Gastroesophageal sphincter (tissue), 4 donors: Measurements from ENCODE around the gene L1CAM. TPM values are rescaled to one million over a fixed set of nuclear protein-coding genes. Genes with fewer than 3 reads are reported as not detected.

Experiments used
- ATAC-seq: fragments of 150-250 bp; one replicate; pipeline ENCODE4 v1.9.1; 2016; ENCODE audit warnings: mild to moderate bottlenecking, moderate library complexity
- H3K27ac ChIP-seq, 4 donors: fragments of 200-600 bp; sonication (generic) in 3 of 4; 1 replicate in 3 of 4; 2 replicates in 1 of 4; pipeline ENCODE4 v1.5.1; 2016 to 2019
- H3K27me3 ChIP-seq: fragments of 200-600 bp; sonication (generic); one replicate; pipeline ENCODE4 v1.5.1; 2019
- H3K36me3 ChIP-seq, 2 donors: fragments of 200-600 bp; sonication (generic); one replicate each; pipeline ENCODE4 v1.5.1; 2019; ENCODE audit warnings: control low read depth in 1 of 2
- H3K4me1 ChIP-seq, 3 donors: fragments of 200-600 bp; sonication (generic); 1 replicate in 2 of 3; 2 replicates in 1 of 3; pipeline ENCODE4 v1.5.1; 2016 to 2019; ENCODE audit warnings: control low read depth in 2 of 3
- H3K4me3 ChIP-seq, 2 donors: fragments of 200-600 bp; sonication (generic); one replicate each; pipeline ENCODE4 v1.5.1; 2019; ENCODE audit warnings: mild to moderate bottlenecking in 1 of 2, moderate library complexity in 1 of 2
- H3K9me3 ChIP-seq, 3 donors: fragments of 200-600 bp; sonication (generic); one replicate each; pipeline ENCODE4 v1.5.1; 2017 to 2019; ENCODE audit warnings: control low read depth in 2 of 3
- EP300 ChIP-seq: sonication (generic); formaldehyde crosslinking; IDR thresholded peaks from one replicate; pipeline ENCODE4 v1.6.1; 2017; ENCODE audit warnings: antibody characterized with exemption, mild to moderate bottlenecking
- POLR2A ChIP-seq, 2 donors: fragments of 450-650 bp; IDR thresholded peaks; one replicate each; pipeline ENCODE4 v1.6.1; 2017; ENCODE audit warnings: antibody characterized with exemption in 2 of 2, mild to moderate bottlenecking in 2 of 2, moderate library complexity in 1 of 2
- POLR2AphosphoS5 ChIP-seq: sonication (generic); formaldehyde crosslinking; IDR thresholded peaks from one replicate; pipeline ENCODE4 v1.6.1; 2017; ENCODE audit warnings: antibody characterized with exemption
- WGBS, 2 donors: methylation state at CpG; one replicate each; pipeline ENCODE4 v1.1.5; 2018; ENCODE audit warnings: low coverage in 1 of 2; 5-methylcytosine and 5-hydroxymethylcytosine counted together
- total RNA-seq, 4 donors: library from RNA; depleted of rRNA; stranded (reverse); fragments of >200 nt; gene quantifications; one replicate each; pipeline ENCODE4 v1.1.0, GENCODE V29; 2016
- TF ChIP-seq, protein P1 (sequence below), 4 experiments: fragments of 200-600 bp in 2 of 4; fragments of 450-650 bp in 2 of 4; sonication (generic) in 1 of 4; IDR thresholded peaks; one replicate each; pipeline ENCODE4 v1.5.1; 2017 to 2019; ENCODE audit warnings: antibody characterized with exemption in 4 of 4, mild to moderate bottlenecking in 2 of 4, moderate library complexity in 2 of 4

The L1CAM gene
- total RNA-seq, 4 donors from 2014 or later = 16.2 to 53.3 (median 26.7) TPM

DNA sequence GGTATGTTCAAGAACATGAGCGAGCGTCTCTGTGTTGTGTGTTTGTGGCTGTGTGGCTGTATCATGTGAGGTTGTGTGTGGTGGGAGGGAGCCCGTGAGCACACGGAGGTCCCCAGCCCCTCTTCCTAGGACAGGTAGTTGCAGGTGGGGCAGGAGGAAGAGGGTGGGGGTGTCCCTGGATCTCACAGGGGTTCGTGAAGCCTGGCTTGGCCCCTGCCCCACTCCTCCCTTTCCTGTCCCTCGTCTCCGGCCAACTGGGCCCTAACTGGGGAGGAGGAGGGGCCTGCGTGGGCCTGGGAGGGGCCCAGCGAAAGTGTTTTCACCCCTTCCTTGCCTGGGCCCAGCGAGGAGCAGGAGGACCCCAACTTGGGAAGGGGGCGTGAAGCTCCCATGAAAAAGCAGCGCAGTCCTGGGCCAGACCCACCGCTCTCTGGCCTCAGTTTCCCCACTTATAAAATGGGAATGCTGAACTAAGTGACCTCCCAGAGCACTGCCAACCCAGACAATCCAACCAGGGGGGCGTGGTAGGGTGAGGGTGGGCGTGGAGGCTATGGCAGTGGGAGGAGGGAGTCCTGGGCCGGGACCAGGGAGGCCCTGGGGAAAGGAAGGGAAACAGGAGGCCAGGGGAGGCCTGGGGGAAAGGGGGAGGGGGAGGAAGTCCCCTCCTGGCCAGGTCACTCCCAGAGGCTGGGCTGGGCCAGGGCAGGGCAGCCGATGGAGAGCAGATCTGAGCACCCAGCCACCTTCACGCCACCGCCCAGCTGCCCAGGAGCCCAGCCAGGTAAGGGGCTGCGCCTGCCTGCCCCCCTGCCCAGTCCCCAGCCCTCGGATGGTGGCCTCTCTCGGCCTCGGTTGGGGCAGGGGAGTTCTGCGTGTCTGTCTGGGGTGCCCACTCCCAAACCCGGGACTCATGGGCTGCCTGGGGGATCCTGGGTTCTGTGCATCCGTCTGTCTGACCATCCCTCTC, 18.3 kb upstream of the L1CAM start, which contains the start of gene AVPR2:
TSS of gene AVPR2 (plus strand) at position 683 of the 967 bp plus-strand sequence. CDS start 473 bp downstream, outside the sequence.
- peak within 1 kb of the TSS in 1 of 2 donors; percentile 28 for H3K4me3 ChIP-seq

DNA sequence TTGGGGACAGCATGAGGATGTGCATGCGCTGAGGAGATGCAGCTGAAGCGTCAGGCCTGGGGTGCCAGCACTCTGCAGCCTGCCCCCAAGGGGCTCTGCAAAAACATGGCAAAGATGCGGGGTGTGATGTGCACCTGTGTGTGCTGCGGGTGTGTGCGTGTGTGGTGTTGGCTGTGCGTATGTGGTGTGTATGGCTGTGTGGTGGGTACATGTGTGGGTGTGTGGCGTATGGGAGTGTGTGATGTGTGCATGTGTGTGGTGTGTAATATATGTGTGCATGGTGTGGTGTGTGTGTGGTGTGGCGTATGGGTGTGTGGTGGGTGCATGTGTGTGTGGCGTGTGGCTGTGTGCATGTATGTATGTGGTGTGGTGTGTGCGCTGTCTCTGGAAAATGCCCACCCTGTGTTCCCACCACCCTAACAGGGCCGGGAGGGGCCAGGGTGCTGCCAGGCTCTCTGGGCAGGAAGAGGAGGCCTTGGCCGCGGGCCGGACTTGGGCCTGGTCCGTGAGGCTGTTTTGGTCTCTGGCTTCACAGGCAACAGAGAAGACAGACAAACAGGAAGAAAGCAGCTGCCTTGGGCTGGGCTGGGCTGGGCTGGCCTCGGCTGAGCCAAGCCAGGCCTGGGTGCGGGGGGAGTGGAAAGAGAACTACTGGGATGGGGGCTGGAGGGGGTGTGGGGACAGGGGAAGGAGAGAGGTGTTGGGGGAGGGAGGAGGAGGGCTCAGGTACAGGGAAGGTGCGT, 17.4 kb upstream of the L1CAM start:
- Histone ChIP-seq H3K36me3 (no peaks in the 10 kb centered on the region), H3K27ac (peak overlapping the region in 3 of 4 donors; percentile 27 to 66 (median 38)), H3K9me3 (no peaks in the 10 kb centered on the region), H3K27me3 (no peaks in the 10 kb centered on the region), H3K4me3 (peak overlapping the region in 1 of 2 donors; percentile 28), H3K4me1 (peaks cover 0 to 43% (median 3%) of the 10 kb centered on the region in 3 donors)
- 67 to 89% methylated on average over 1 to 8 of the region's 18 CpGs for WGBS, 2 donors
- peak; percentile 31 for ATAC-seq
- no peak for TF ChIP-seq POLR2A (IDR thresholded peaks at IDR 0.05)
- TF ChIP-seq, protein P1, sequence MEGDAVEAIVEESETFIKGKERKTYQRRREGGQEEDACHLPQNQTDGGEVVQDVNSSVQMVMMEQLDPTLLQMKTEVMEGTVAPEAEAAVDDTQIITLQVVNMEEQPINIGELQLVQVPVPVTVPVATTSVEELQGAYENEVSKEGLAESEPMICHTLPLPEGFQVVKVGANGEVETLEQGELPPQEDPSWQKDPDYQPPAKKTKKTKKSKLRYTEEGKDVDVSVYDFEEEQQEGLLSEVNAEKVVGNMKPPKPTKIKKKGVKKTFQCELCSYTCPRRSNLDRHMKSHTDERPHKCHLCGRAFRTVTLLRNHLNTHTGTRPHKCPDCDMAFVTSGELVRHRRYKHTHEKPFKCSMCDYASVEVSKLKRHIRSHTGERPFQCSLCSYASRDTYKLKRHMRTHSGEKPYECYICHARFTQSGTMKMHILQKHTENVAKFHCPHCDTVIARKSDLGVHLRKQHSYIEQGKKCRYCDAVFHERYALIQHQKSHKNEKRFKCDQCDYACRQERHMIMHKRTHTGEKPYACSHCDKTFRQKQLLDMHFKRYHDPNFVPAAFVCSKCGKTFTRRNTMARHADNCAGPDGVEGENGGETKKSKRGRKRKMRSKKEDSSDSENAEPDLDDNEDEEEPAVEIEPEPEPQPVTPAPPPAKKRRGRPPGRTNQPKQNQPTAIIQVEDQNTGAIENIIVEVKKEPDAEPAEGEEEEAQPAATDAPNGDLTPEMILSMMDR (IDR thresholded peaks at IDR 0.05) = no peak
- TF ChIP-seq POLR2AphosphoS5 = no peak
- TF ChIP-seq EP300 = no peak

More for the DNA sequence above, 18.3 kb upstream of the L1CAM start, which contains the start of gene AVPR2:
- Histone ChIP-seq H3K9me3 (no peaks in the 10 kb centered on the region), H3K36me3 (no peaks in the 10 kb centered on the region), H3K4me1 (peaks cover 0 to 43% (median 3%) of the 10 kb centered on the region in 3 donors), H3K27me3 (no peaks in the 10 kb centered on the region), H3K27ac (peak within 1 kb of the TSS in 3 of 4 donors; percentile 27 to 66 (median 38))
- 20 to 73% methylated on average over 2 to 9 of the region's 26 CpGs for WGBS, 2 donors
- peak; percentile 57 for ATAC-seq
- TF ChIP-seq POLR2A (IDR thresholded peaks at IDR 0.05) (no peak), POLR2AphosphoS5 (no peak), EP300 (no peak)
- TF ChIP-seq, protein P1 (IDR thresholded peaks at IDR 0.05) = no peak

DNA sequence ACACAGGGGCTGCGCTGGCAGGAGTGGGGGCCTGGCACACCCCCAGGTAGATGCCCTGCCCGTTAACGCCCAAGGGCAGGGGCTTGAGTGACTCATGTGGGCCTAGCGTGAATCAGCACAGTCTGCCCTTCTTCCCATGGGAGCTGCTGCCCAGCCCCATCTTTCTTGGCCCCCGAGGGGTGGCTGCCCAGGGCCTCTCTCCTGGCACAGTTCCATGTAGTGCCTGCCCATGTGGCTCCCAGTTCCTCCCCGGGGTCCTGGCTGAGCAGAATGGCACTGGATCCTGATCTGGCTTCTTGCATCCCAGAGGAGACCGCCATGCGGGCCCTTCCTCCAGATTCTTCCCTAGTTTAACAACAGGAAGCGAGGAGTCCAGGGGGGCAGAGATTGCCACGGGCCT, 16.4 kb upstream of the L1CAM start:
- no peak overlapping the region for H3K4me3 ChIP-seq
- H3K4me1 ChIP-seq = peaks cover 0 to 43% (median 3%) of the 10 kb centered on the region in 3 donors
- no peak for ATAC-seq
- no peaks in the 10 kb centered on the region for H3K36me3 ChIP-seq
- H3K27me3 ChIP-seq = no peaks in the 10 kb centered on the region
- H3K9me3 ChIP-seq = no peaks in the 10 kb centered on the region
- WGBS, 2 donors = no CpG with 5 or more reads among the region's 10 CpGs
- no peak overlapping the region for H3K27ac ChIP-seq
- TF ChIP-seq EP300 = no peak
- TF ChIP-seq POLR2A (IDR thresholded peaks at IDR 0.05) = no peak
- no peak for TF ChIP-seq POLR2AphosphoS5
- TF ChIP-seq, protein P1 (IDR thresholded peaks at IDR 0.05) = no peak

DNA sequence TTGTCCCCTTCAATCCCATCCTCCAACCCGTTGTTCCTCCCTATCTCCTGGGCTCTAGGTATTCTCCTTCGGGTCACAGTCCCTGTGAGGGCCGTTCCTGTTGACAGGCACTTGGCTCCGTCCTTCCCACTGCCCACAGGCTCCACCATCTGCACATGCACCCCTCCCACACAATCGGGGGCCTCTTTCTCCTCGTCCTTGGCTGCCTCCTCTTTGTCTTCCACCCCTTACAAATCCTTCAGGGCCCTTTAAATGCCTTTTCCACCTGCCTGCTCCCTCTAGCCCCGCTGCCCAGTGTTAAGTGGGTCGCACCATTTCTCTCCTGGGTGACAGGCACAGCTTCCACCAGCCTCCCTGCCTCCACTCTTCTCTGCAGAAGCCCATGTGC, 15.8 kb upstream of the L1CAM start:
- TF ChIP-seq, protein P1 (IDR thresholded peaks at IDR 0.05) = no peak
- TF ChIP-seq POLR2A (IDR thresholded peaks at IDR 0.05) (no peak), EP300 (no peak), POLR2AphosphoS5 (no peak)
- no peaks in the 10 kb centered on the region for H3K36me3 ChIP-seq
- WGBS, 2 donors = 63 to 67% methylated on average over 6 to 8 of the region's 8 CpGs

More for the DNA sequence above, 15.8 kb upstream of the L1CAM start:
- no peak for ATAC-seq
- H3K4me1 ChIP-seq = peaks cover 0 to 43% (median 3%) of the 10 kb centered on the region in 3 donors
- no peaks in the 10 kb centered on the region for H3K9me3 ChIP-seq
- H3K27me3 ChIP-seq = no peaks in the 10 kb centered on the region
- H3K4me3 ChIP-seq = no peak overlapping the region
- H3K27ac ChIP-seq = peak overlapping the region in 2 of 4 donors; percentile 44 to 52
